GM15510 (cell line): ENCODE measurements around the gene TMEM30B.

ENCODE experiments used
- POLR2A ChIP-seq: IDR thresholded peaks from 3 replicates; pipeline ENCODE4 v1.6.1; 2011; ENCODE audit warnings: borderline replicate concordance; ENCODE audit not compliant: insufficient read length; ENCODE audit errors: extremely low read depth

TMEM30B gene

DNA sequence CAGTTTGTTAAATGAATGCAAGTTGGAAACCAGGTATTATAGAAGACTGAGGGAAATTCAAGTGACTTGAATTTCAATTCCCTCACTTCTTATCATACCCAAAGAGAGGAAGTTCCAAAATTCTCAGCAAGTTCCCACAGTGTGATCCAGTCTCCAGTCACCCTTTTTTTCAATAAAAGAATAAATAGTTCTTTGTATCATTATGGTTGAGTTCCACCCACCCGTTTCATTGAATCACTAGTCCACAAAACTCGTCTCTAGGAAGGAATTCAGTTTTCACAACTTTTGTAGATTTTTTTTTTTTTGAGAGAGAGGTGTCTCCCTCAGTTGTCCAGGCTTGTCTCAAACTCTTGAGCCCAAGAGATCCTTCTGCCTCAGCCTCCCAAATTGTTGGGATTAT, 1.6 kb upstream of the TMEM30B start:
- TF ChIP-seq POLR2A: no peak

DNA sequence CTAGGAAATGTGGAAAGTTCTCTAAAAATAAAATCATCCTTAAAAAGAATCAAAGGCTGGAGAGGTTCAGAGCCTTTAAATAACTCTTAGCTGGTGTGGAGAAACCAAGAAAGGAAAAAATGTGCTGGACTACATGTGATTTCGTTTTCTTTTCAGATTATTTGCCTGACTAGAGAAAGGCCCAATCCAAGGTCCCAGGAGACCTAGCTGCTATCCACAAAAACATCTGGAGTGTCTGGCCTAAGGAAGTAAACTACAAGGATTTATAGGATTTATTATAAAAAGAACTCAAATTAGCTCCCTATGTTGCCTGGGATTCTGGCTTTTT, 774 bp upstream of the TMEM30B start:
- TF ChIP-seq POLR2A: no peak

DNA sequence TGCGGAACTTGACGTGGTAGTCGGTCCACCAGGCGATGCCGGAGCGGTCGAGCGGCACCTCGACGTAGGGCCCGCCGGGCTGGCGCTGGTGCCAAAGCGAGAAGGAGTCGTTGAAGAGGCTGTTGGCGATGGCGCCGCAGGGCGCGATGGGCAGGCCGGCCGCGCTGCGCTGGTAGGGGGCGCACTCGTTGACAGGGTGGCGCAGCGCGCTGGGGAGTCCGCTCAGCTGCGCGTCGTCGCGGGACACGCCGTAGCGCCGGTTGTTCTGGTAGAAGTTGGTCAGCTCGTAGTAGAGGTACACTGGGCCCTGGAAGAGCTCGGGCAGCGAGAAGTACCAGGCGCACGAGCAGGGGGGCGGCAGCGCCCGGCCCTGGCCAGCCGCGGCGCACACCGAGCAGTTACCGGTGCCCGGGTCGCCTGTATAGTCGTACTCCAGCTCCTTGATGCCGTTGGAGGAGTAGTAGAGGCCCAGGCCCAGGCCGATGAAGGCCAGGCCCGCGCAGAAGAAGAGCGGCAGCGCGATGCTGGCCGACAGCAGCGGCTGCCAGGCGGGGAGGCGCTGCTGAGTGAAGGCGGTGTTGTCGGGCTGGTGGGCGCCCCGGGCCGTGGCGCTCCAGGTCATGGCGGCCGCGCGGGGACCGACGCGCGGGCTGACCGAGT, 482 bp downstream of the TMEM30B start:
- no peak for TF ChIP-seq POLR2A

DNA sequence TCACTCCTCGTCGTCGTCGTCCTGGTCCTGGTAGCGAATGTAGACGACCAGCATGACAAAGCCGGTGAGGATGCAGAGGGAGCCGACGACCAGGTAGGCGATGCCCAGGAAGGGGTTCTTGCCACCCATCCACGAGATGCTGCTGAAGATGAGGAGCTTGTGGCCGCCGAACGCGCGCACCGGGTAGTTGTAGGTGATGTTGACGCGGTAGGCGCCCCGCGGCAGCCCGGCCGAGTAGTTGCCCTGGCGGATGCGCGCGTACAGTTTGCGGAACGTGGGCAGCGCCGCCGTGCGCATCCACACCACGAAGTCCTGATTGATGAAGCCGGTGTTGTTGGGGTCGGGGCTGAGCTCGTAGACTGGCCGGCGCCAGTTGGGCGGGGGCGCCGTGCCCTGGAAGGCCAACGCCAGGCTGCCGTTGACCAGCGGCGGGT, 1.0 kb downstream of the TMEM30B start:
- no peak for TF ChIP-seq POLR2A

DNA sequence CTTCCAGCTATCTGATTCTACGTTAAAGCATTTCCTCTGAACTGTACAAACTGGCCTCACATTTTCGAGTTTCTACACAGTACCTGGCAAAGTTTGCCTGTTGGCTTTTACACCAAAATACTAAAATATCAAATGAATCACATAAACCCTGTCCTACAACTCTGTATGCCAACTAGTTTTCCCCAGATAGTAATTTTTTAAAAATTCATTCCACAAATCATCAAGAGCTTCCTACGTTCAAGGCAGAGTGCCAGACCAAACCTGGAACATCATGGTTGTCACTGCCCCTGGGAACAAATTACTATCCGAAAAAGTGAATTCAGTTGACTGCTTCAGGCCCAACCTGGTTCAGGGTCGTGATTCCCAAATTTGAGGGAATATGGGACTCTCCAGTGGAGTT, 2.1 kb downstream of the TMEM30B start:
- TF ChIP-seq POLR2A: no peak

DNA sequence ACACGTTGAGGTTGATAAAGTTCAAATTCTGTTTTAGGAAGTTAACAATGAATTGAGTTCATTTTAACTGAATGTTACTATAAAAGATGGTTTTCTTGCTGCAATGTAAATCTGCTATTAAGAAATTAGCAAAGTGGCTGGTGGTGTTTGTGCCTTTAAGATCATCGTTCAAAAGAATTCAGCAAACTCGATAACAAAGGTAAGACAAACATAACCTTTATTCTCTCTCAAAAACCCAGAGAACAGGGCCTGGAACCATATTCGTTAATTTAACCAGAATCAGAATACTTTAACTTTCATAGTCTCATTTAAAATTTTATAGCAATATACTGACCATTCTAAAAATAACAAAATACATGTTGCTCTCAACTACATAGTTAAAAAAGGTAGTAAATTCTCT, 3.4 kb downstream of the TMEM30B start:
- TF ChIP-seq POLR2A: no peak

DNA sequence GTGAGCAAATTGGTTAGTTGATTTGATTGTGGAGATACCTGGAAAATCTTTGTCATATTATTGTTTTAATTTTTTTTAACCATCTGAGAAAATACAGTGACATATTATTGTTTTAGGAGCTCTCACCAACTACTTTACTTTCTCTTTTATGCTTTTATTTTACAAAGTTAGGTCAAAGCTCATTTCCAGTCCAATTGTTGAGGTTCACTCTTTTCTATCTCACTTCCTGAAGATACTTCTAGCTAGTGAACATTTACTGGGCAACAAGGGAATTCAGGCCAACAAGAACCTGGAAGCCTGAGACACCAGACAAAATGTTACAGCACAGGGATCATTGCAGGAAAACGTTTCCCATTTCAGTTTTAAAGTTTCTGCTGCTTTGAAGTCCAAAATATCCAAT, 3.9 kb downstream of the TMEM30B start:
- no peak for TF ChIP-seq POLR2A

DNA sequence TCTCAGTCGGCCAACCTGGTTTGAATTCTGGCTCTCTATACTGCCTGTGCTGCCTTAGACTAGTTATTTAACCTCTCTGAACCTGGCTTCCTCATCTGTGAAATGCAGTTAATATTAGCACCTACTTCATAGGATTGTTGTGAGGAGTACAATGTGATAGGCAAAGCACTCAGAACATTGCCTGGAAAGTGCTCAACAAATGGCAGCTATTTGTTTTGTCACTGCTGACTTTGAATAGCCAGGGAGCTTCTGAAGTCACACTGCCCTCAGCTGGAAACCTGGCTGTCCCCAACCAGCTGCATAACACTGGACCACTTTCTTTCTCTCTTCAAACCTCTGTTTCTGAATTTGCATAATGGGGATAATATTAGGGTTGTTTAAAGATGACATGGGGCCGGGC, 9.6 kb downstream of the TMEM30B start:
- no peak for TF ChIP-seq POLR2A

DNA sequence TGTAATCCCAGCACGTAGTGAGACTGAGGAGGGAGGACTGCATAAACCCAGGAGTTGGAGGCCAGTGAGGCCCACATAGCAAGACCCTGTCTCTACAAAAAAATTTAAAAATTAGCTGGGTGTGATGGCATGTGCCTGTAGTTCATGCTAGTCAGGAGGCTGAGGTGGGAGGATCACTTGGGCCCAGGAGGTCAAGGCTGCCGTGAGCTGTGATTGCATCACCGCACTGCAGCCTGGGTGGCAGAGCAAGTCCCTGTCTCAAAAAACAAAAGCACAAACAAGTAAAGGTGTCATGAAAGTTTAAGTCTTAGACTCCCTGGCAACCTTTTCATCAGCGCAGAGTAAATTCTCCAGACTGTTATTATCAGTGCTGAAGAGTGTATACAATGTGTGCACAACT, 10.4 kb downstream of the TMEM30B start:
- no peak for TF ChIP-seq POLR2A

DNA sequence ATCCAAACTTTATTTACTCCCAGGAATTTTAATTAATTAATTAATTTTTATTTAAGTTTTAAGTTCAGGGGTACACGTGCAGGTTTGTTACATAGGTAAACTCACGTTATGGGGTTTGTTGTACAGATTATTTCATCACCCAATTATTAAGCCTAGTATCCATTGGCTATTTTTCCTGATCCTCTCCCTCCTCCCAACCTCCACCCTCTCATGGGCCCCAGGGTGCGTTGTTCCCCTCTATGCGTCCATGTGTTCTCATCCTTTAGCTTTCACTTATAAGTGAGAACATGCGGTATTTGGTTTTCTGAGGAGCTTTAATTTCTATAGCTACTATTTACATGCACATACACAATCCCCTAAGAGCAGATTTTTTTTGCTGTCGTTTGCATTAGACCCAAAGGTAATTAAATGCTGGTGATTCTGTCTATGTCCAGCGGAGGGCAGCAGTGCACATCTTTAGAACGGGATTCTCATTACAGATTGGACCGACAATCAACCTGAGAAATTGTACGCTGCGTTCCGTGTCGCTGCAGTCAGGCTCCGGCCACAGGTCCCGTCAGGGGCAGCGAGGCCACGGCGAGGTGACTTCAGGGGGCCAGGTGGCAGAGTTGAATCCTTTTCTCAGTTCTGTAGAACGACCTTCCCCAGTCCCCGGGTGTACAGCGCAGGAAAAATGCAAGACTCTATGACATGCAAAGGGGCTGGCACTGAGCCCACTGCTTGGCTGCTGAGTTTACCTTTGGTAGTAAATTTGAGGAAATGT, 11.6 kb downstream of the TMEM30B start:
- no peak for TF ChIP-seq POLR2A

DNA sequence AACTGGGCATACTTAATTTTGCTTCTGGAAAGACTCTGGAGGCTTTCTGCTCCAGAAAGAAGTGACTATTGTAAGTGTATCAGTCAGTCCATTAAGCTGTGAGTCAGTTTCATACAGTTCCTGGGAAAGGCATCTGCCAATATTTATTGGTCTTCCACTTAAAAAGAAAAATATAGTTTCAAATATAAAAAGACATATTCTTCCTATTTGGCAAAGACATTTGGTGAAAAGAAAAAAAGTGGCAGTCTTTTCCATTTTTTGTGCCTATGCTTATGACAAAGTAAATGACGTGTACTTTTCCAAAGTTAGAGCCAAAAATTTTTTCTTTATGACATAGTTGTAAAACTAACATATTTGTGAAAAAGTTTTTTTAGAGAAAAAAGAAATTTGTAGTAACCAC, 12.3 kb downstream of the TMEM30B start:
- no peak for TF ChIP-seq POLR2A

DNA sequence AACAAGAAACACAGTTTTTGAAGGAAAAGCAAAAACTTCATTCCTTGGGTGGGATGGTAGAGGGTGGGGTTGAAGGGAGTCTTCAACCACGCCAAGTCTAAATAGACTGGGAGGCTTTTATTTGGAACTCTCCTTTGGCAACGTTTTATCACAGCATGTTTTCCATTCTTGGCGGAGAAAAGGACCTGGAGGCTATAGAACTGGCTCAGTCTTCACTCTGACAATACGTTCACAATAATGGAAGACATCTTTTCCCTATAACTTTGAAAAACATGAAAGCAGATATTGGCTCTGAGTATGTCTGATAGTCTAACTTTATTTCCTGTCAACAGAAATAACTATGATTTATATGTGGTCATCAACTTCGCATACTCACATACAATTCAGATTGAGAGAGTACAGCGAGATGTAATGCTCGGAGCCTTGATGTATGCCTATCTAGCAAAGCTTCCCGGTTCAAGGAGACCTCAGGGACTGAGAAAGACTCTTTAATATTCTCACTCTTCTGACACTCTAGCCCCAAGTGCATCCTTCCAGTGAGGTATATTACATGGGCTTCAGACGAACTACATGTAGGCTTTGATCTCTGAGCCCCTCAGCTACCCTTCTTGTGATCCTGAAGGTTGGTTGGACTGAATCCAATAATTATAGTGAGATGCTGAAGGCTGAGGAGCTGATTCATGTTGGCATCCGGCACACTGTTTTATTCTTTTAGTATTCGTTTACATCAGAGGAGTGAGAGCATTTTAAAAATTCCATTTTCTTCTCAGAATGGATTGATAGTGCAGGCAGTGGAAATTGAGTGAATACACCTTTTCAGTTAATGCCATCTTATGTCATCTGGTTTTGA, 14.0 kb downstream of the TMEM30B start:
- TF ChIP-seq POLR2A: no peak

DNA sequence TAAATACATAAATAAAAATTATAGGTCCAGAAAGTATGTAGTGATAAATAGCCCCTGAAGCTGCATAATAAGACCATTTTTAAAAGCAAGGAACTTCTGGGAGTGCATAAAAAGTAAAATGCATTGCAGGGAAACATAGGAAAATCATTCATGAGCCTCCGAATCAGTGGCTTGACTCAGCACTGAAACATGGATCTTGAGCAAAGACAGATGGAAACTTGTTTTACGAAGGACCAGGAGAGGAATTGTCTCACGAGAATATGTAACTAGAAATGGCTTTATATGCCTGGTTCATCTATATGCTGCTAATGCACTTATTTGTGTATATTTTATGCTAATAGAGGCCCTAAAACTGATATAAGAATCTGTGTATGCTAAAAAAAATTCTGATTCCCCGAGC, 14.7 kb downstream of the TMEM30B start:
- no peak for TF ChIP-seq POLR2A

DNA sequence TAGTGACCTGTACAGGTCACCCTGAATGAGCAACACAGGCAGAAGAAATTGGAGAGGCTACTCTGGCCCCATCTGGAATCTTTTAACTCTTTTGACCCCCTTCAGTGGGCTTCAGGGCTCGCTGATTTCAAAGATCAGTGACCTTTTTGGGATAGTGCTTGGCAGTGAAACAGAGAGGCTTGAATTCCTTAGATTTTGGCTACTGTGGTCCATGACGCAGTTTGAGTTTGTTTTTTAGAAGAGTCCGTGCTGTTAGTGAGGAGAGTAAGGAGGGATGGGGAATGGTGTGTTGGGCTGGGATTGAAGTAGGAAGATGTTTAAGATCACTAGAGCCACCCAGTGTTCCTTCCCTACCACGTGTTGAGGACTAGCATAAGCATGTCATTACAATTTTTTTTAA, 16.5 kb downstream of the TMEM30B start:
- TF ChIP-seq POLR2A: no peak

DNA sequence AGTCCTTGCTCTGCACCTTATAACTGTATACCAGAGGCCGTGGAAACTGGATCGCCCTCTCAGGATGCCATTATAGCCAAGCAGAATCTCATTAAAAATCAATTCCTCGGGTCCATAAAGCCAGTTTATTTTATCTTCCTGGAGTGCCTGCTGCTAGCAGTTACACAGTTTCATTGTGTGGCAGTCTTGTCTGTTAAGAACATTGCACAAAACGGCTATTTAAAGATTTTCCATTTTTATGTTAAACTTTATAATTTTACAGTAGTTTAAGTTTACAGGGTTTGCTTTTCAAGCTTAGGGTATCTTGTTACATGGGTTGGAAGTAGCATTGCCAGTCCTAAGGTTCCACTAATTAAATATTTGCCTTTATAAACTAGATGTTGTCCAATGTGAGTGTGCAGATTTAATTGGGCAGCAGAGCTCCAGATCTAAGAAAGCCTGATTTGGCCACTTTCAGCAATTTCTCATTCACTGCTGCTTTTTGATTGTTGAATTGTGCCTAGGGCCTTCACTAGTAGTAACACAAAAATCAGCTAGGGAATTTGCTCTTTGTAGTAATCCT, 17.0 kb downstream of the TMEM30B start:
- TF ChIP-seq POLR2A: no peak
